Left lung (tissue), 14 donors: ENCODE results near the gene GNB1L. TPM values are rescaled to one million over a fixed set of nuclear protein-coding genes. Genes with fewer than 3 reads are reported as not detected.

Source experiments
- ATAC-seq: fragments of 200-7000 bp; cut with Tn5 transposase; one replicate; pipeline ENCODE4 v1.9.1; 2020; ENCODE audit warnings: moderate library complexity
- DNase-seq, 4 donors: peaks; one replicate each; pipeline ENCODE4 v3.0.0-alpha.2; 2013 to 2020
- H3K27ac ChIP-seq, 2 donors: fragments of 200-600 bp; sonication (generic) in 1 of 2; one replicate each; pipeline versions ENCODE4 v1.5.0 to v1.8.0; 2020 to 2021
- H3K27me3 ChIP-seq, 2 donors: fragments of 200-600 bp; sonication (generic) in 1 of 2; one replicate each; pipeline versions ENCODE4 v1.5.0 to v1.8.0; 2020 to 2021
- H3K36me3 ChIP-seq, 2 donors: fragments of 200-600 bp; sonication (generic) in 1 of 2; one replicate each; pipeline versions ENCODE4 v1.5.0 to v1.8.0; 2020 to 2021
- H3K4me1 ChIP-seq, 2 donors: fragments of 200-600 bp; one replicate each; pipeline ENCODE4 v1.8.0; 2021
- H3K4me3 ChIP-seq, 2 donors: fragments of 200-600 bp; sonication (generic) in 1 of 2; one replicate each; pipeline versions ENCODE4 v1.5.0 to v1.8.0; 2020 to 2021; ENCODE audit warnings: mild to moderate bottlenecking in 1 of 2
- H3K9me3 ChIP-seq, 2 donors: fragments of 200-600 bp; sonication (generic) in 1 of 2; one replicate each; pipeline versions ENCODE4 v1.5.0 to v1.8.0; 2020 to 2021
- CTCF ChIP-seq, 2 donors: fragments of 200-600 bp; sonication (generic) in 1 of 2; IDR thresholded peaks; one replicate each; pipeline versions ENCODE4 v1.5.0 to v1.8.0; 2021; ENCODE audit warnings: antibody characterized with exemption in 2 of 2
- intact Hi-C, 2 donors: fragments of 100-400 bp; cut with DNase I; formaldehyde crosslinking; loops; one replicate each; pipeline versions ENCODE4 v1.11.2 to v1.14.2; 2022
- long read RNA-seq, 12 donors: library from polyadenylated mRNA in 2 of 12; unstranded in 2 of 12; transcript quantifications; one replicate each; pipeline ENCODE4 v2.0.0 and lab custom pipeline, GENCODE V29; 2019 to 2026
- polyA plus RNA-seq, 6 donors: library from polyadenylated mRNA; unstranded; fragments of 120-200 nt; gene quantifications; one replicate each; pipeline ENCODE4 v1.2.1, GENCODE V29; 2013; ENCODE audit not compliant: insufficient read length in 6 of 6
- total RNA-seq, 2 donors: library from RNA; stranded (reverse); fragmentation: NEBNext Ultra II Directional; extraction: Animal tissue kit (Norgen Biotek cat#: 25700); gene quantifications; one replicate each; pipeline ENCODE4 v1.2.1, GENCODE V29; 2021
- donor health status: DM: no; HTN: yes; CAD: no.
- donor health status: DM: no; HTN: no; CAD: no.

GNB1L gene
- total RNA-seq (1 to 10 TPM; 6.7 to 7.9 TPM), polyA plus RNA-seq (1 to 10 TPM; 4.3 to 7.2 (median 5.2) TPM)
- long read RNA-seq, donor 1, full-length matches to known transcripts, result 2 of 2 reads
- long read RNA-seq, donor 1, partial matches to known transcripts, result 0 of 2 reads
- long read RNA-seq, donor 1, other reads (novel, unspliced or antisense), result 0 of 2 reads
- long read RNA-seq, donor 2, partial matches to known transcripts, result 64 of 65 reads
- long read RNA-seq, donor 2, other reads (novel, unspliced or antisense), result 0 of 65 reads
- long read RNA-seq, donor 3, full-length matches to known transcripts, result 1 of 1 reads
- long read RNA-seq, donor 3, partial matches to known transcripts, result 0 of 1 reads
- long read RNA-seq, donor 3, other reads (novel, unspliced or antisense), result 0 of 1 reads
- long read RNA-seq, donor 4, full-length matches to known transcripts, result 5 of 8 reads
- long read RNA-seq, donor 4, partial matches to known transcripts, result 1 of 8 reads
- long read RNA-seq, donor 4, other reads (novel, unspliced or antisense), result 2 of 8 reads
- long read RNA-seq, donor 5, full-length matches to known transcripts, result 1 of 23 reads
- long read RNA-seq, donor 5, partial matches to known transcripts, result 22 of 23 reads
- long read RNA-seq, donor 5, other reads (novel, unspliced or antisense), result 0 of 23 reads
- long read RNA-seq, donor 6, full-length matches to known transcripts, result 2 of 33 reads
- long read RNA-seq, donor 6, partial matches to known transcripts, result 31 of 33 reads
- long read RNA-seq, donor 6, other reads (novel, unspliced or antisense), result 0 of 33 reads
- long read RNA-seq, donor 7, full-length matches to known transcripts, result 1 of 1 reads
- long read RNA-seq, donor 7, partial matches to known transcripts, result 0 of 1 reads
- long read RNA-seq, donor 7, other reads (novel, unspliced or antisense), result 0 of 1 reads
- long read RNA-seq, donor 8, partial matches to known transcripts, result 0 of 1 reads
- long read RNA-seq, donor 8, other reads (novel, unspliced or antisense), result 0 of 1 reads
- long read RNA-seq, donor 9, result 0 reads
- long read RNA-seq, donor 10, full-length matches to known transcripts, result 11 of 18 reads
- long read RNA-seq, donor 10, partial matches to known transcripts, result 2 of 18 reads
- long read RNA-seq, donor 10, other reads (novel, unspliced or antisense), result 5 of 18 reads
- long read RNA-seq, donor 11, full-length matches to known transcripts, result 4 of 4 reads
- long read RNA-seq, donor 11, partial matches to known transcripts, result 0 of 4 reads
- long read RNA-seq, donor 11, other reads (novel, unspliced or antisense), result 0 of 4 reads
- long read RNA-seq, donor 12, partial matches to known transcripts, result 15 of 15 reads
- long read RNA-seq, donor 12, other reads (novel, unspliced or antisense), result 0 of 15 reads

GRCh38 chr22:19854778-19855503, at the start of gene GNB1L, which contains the start of gene RTL10:
Gene GNB1L (minus strand): TSS chr22:19854874. CDS start chr22:19821355, 33,519 bp downstream.
Gene RTL10 (minus strand): TSS chr22:19854874. CDS start chr22:19852261, 2,613 bp downstream.
- intact Hi-C loops, result no loop called here
- no peak for TF ChIP-seq CTCF (IDR thresholded peaks at IDR 0.05)
- peak within 1 kb of the TSS; percentile 93 to 94 for H3K27ac ChIP-seq
- peak within 1 kb of the TSS; percentile 82 to 87 for H3K4me3 ChIP-seq
- ATAC-seq, result peak; percentile 92
- no peaks in the 10 kb centered on the region for H3K27me3 ChIP-seq
- peak; percentile 97 to 99 (median 98) for DNase-seq
- no peaks in the 10 kb centered on the region for H3K9me3 ChIP-seq
- H3K36me3 ChIP-seq, result peaks cover 0 to 26% of the 10 kb centered on the region in 2 donors
- peaks cover 14 to 47% of the 10 kb centered on the region in 2 donors for H3K4me1 ChIP-seq

- Histone ChIP-seq H3K27ac (no peak overlapping the region), H3K27me3 (no peaks in the 10 kb centered on the region), H3K4me1 (no peaks in the 10 kb centered on the region), H3K36me3 (peaks cover 0 to 37% of the 10 kb centered on the region in 2 donors), H3K9me3 (no peaks in the 10 kb centered on the region), H3K4me3 (no peak overlapping the region)
- no peak for ATAC-seq
- TF ChIP-seq CTCF (IDR thresholded peaks at IDR 0.05), result no peak
- no peak for DNase-seq
- intact Hi-C loops, result no loop called here
These were observed 49.6 kb upstream of the GNB1L start for GRCh38 chr22:19904174-19904856.

GRCh38 chr22:19903513-19903912, 48.8 kb upstream of the GNB1L start:
- Histone ChIP-seq H3K9me3 (no peaks in the 10 kb centered on the region), H3K4me1 (no peaks in the 10 kb centered on the region), H3K27ac (no peak overlapping the region), H3K27me3 (no peaks in the 10 kb centered on the region), H3K36me3 (peaks cover 0 to 45% of the 10 kb centered on the region in 2 donors), H3K4me3 (no peak overlapping the region)
- intact Hi-C loops, result no loop called here
- no peak for TF ChIP-seq CTCF (IDR thresholded peaks at IDR 0.05)
- no peak for DNase-seq
- no peak for ATAC-seq

- DNase-seq, result no peak
- Histone ChIP-seq H3K4me1 (no peaks in the 10 kb centered on the region), H3K9me3 (no peaks in the 10 kb centered on the region), H3K27me3 (no peaks in the 10 kb centered on the region), H3K36me3 (peaks cover 0 to 47% of the 10 kb centered on the region in 2 donors), H3K4me3 (no peak overlapping the region), H3K27ac (no peak overlapping the region)
- intact Hi-C loops, result no loop called here
- TF ChIP-seq CTCF (IDR thresholded peaks at IDR 0.05), result no peak
- ATAC-seq, result no peak
These were observed 48.4 kb upstream of the GNB1L start for GRCh38 chr22:19903031-19903430.
